Stimulated activated CD4-positive, alpha-beta T cell treated with anti-CD3 and anti-CD28 coated beads, Interleukin-1b, Interleukin-23, amount 100 ng/mL, for 24 hours (primary cell): Measurements from ENCODE around the gene ARPP21.

Experiments
- DNase-seq, 4 experiments: peaks; one replicate each; pipeline ENCODE4 v3.0.0-alpha.2; 2020; ENCODE audit warnings: low read depth in 4 of 4, low spot score in 1 of 4

The ARPP21 gene

DNA sequence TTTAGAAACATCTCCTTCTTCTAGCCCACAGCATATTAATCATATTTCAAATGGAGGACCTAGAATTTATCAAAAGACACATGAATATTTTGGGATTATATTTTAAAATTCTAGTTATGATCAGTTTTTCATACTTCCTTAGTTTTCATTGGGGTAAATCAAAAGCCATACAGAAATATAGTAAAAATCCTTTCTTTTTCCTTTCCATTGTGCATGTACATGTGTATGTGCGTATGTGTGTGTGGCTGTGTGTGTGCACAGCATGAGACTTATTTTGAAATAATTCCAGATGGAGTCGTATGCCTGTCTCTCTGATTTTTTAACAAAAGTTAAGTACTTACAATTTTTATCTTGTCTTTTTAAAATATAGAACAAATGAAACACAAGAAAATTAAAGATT, 94.5 kb downstream of the ARPP21 start:
- DNase-seq = no peak

DNA sequence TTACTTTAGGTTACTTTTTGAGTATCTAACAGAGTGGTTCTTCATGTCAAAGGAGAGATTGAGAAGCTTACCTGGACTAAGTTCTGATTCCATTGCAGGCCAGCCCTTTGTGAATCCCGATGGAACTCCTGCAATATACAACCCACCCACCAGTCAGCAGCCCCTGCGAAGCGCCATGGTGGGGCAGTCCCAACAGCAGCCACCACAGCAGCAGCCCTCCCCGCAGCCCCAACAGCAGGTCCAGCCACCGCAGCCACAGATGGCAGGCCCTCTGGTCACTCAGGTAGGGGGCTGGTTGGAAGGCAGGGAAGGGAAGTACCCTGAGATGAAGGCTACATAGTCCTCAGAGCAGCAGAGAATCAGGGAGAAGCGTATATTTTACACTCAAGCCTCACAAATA, 97.8 kb downstream of the ARPP21 start:
- no peak for DNase-seq

DNA sequence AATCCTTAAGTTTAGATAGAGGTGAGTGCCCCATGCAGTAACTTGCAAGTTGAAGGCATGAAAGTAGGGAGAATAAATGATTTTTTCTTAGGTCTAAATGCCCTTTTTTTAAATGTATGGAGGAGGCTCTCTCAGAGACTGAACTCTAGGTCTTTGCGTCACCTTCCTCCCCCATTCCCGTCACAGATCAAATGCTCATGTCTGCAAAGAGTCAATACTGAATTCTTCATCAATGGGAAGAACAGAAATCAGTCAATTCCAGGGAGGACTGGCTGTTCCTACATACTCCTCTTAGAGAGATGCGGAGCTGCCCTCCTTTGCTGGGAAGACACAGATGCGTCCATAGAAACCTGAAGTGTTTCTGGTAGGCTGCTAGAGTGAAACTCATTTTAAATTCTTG, 98.2 kb downstream of the ARPP21 start:
- DNase-seq = no peak

DNA sequence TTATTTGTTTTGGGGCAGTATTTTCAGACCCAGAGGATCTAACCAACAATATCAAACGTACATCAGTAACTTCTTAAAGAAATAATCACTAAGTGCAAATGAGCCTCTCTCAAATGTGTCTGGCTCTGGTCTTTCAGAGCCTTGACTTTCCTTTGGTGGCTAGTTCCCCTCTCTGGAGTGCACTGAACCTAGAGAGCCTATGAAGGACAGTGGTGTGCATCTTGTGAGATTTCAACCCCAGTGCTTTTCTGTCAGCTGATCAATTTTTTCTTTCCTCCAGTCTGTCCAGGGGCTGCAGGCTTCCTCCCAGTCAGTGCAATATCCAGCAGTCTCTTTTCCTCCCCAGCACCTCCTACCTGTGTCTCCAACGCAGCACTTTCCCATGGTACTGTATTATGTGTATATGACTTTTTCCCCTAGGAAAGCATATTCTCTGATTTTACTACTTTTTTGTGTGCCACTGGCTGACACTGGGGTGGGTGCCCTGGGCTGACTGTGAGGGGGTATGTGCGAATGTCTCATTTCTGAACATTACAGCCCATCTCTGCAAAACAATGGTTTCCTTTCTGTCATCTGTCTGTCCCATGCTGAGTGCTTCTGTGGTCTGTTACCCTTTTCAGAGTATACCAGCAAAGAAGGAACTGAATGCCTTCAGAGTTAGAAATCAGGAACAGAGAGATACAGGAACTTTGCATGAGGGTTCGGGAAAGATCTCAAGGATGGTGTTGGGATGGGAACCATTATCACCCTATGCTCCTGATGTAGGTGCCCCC, 98.8 kb downstream of the ARPP21 start:
- no peak for DNase-seq

DNA sequence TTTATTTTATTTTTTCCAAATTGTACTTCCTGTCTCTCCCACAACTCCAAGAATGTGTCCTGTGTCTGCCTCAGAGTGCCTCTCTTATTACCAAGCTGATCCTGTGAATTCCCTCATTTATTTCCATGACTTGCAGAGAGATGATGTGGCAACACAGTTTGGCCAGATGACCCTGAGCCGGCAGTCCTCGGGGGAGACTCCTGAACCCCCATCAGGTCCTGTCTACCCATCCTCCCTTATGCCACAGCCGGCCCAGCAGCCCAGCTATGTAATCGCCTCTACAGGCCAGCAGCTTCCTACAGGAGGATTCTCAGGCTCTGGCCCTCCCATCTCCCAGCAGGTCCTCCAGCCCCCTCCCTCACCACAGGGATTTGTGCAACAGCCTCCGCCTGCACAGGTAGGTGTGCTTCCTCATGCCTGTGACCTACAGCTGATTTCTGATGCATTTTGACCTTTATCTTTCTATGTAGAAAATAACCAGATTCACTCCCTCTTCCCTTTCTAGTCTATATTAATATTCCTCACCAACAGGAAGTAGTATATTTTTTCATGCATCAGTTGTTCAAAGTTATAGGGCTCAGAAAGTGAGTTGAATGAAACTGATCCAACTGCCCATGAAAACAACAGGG, 100.0 kb downstream of the ARPP21 start:
- DNase-seq = no peak

DNA sequence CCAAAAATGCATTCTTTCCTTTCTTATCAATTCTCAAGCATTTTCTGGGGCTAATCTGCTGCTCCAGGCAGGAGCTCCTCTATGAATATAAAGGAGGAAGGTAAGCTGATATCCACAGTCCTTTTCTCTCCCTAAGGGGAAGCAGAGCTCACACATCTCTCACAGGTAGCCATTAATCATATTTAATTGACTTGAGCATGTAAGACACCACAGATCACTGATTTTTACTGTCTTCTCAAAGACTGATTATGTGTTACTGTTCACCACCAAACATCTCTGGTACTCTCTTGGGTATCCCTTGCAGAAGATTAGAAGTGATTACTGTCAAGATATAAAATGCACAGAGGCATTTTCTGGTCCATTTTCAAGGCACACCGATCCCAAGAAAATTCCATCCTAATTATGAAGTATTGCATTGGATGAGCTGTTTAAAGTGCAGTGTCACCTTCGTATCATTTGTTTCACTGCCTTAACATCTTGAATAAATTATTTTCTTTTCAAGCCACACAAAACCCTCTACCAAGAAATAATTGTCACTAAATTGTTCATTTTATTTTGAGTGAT, 100.7 kb downstream of the ARPP21 start:
- DNase-seq = no peak

DNA sequence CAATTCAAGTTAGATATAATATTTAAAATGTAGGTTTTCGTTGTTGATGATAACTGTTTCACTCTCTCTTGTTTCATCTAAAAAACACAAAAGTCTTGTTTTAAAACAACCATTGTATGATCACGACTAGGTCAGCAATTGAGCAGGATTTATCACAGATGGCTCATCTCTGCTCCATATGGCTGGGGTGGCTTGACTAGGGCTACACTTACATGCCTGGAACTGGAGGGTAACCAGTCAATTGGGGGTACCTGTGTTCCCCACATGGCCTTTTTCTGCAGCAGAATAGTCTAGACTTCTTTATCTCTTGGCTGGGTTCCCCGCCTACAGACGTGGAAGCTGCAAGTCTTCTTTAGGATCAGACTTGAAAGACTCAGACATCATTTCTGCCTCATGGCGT, 103.9 kb downstream of the ARPP21 start:
- no peak for DNase-seq

DNA sequence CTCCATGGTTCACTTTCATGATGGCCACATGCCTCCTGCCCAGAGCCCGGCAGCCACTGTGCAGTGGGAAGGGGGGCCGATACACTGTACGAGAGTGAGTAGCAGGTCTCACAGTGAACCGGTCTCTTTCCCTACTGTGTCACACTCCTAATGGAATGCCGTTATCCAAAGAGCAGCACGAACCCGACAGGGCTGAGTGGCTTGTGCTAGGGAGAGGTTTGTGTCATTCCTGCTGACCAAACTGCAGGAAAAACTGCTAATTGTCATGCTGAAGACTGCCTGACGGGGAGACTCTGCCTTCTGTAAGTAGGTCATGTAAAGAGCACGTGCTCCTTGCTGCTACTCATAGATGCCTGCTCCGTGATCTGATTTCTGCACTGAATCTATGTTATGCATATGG, 105.1 kb downstream of the ARPP21 start:
- DNase-seq = no peak

DNA sequence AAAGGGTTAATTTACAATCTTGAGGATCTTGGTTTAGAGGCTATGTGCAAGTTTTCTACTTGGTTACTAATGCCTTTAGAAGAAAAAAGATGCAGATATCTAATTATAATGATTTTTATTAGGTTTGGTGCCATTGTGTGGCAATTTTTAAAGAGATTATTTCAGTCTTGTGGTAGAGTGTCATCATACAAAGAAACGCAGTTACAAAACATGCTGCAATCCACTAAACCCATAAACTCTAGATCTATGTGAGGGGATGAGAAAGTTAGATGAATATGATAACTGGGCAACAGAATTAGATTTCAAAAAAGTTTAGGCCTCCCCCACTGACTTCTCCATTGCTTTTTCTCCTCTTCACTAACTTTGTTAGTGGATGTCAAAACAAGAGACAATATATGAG, 106.0 kb downstream of the ARPP21 start:
- no peak for DNase-seq

DNA sequence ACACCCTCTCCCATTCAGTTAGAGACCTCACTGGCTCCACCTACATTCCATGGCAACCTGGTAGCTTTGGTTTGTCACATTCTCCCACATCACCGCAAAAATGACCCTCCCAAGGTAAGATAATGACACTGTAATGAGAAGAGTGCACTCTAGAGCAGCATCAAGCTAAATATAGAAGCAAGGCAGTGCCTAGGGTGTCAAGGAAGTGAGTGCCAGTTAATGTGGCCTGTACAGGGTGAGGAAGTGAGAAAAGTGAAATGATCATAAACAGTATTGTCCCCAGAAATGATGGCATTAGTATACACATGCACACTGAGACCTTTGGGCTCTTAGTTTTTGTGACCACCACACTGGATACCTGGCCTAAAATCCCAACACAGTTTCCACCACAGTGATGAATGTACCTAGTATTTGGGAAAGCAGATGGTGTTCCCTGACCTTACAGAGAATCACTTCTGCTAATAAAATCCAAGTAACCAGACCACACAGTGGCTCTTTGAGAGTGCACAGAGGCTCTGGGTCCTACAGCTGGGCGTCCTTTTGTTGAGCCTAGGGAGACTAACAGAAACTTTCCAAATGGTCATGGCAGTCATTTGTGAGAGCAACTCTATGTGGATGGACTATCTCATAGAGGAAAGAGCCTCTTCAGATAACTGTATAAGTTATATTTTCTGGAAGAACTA, 106.6 kb downstream of the ARPP21 start:
- DNase-seq = no peak

DNA sequence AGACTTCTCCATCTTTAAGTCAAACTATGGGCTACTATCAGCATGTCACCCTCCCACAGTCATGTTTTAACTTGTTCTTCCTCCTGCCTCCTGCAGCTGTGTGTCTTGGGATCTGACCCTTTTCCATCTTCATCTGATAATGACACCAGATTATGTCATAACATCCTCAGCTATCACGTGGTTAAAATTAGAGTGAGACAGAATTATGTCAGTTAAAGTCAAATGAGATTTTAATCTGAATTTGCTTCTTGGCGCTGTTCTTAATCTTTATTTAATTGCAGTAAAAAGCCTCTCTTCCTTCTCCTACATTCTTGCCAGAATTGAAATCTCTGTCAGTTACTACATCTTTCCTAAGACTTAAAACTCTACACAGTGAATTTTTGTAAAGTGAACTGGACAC, 107.2 kb downstream of the ARPP21 start:
- DNase-seq = no peak

DNA sequence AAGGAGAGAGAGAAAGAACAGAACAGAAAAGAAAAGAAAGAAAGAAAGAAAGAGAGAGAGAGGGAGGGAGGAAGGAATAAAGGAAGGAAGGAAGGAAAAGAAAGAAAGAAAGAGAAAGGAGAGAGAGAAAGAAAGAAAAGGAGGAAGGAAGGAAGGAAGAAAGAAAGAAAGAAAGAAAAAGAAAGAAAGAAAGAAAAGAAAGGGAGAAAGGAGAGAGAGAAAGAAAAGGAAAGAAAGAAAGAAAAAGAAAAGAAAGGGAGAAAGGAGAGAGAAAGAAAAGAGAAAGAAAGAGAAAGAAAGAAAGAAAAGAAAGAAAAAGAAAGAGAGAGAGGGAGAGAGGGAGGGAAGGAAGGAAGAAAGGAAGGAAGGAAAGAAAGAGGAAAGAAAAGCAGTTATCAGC, 108.8 kb downstream of the ARPP21 start:
- no peak for DNase-seq

DNA sequence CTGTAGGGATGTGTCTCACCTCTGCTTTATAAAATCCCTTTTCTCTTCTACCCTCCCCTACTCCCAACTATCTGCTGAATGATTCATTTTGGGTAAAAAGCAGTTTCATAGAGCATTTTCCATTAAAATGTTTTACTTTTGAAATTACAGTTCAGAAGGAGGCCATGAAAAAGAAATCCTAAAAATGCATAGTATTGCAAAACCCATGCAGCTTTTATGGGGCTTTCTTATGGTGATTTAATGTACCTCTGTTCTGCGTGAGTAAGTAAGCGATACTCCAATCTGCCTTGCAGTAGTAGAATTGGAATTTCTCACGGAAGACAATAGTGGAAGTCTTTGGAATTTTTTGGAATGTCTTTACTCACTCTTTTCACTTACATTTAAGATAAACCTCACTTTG, 111.9 kb downstream of the ARPP21 start:
- no peak for DNase-seq

DNA sequence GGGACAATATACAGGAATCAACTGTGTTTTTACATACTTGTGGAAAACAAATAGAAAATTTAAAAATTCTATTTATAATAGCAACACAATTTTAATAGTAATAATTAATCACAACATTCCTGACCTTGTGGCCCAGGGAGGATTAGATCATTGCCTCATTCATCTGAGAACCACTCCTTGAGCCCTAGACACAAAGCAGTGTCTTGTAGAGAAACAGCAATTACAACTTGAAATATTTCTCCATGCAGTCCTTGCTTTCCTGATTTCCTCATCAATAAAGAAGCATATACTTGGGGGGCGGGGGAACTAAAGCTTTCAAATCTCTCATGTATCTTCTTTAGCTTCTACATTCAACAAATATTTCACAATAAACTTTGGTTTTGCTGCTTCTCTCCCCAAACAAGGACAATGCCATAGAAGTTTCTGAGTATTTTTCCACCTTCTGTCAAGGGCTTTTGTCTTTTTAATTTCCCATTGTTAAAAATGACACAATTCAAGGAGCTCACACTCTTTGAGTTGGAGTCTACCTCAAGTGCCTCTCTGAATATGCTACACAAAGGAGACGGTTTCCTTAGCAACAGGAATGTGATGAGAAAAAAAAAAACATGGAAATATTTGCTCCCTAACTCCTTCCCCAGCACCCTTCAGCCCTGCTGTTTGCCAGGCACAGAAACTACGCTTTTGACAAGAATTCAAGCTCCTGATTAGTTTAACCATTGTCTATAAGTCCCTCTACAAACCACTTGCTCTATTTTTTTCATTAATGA, 118.8 kb downstream of the ARPP21 start:
- no peak for DNase-seq

DNA sequence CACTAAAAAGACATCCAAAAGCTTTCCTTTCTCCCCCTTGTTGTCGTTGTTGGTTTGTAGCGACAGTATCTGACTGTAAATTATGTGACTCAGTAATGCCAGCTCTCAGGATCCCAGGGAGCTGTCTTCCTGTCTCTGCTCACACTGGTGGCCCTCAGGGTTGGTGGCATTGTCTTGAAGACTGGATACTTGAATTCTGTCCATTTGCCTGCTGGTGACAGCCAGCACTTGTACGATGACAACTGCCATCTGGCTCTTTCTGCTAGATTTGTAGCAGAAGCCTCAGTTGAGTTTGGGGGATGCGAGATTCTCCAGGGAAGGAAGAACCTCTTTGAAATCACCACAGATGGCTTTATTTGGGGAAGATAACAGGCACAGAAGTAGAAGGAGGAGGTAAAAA, 120.8 kb downstream of the ARPP21 start:
- no peak for DNase-seq

DNA sequence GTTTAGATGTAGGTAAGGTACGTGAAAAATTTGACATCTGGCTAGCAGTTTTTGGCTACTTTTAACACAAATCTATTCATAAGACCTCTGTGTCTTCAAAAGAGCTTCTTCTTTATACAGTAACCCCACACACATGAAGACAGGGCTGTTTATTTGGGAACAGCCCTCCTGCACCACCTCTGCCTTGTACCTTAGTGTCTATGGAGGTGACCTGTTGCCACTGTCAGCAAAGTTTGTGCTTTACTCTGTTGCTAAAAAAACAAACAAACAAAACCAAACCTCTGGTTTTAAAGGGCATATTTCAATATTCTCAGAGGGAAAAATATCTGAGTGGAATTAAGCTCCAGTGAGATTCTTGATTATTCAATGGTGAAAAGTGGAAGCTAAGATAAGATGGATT, 122.0 kb downstream of the ARPP21 start:
- DNase-seq = no peak

DNA sequence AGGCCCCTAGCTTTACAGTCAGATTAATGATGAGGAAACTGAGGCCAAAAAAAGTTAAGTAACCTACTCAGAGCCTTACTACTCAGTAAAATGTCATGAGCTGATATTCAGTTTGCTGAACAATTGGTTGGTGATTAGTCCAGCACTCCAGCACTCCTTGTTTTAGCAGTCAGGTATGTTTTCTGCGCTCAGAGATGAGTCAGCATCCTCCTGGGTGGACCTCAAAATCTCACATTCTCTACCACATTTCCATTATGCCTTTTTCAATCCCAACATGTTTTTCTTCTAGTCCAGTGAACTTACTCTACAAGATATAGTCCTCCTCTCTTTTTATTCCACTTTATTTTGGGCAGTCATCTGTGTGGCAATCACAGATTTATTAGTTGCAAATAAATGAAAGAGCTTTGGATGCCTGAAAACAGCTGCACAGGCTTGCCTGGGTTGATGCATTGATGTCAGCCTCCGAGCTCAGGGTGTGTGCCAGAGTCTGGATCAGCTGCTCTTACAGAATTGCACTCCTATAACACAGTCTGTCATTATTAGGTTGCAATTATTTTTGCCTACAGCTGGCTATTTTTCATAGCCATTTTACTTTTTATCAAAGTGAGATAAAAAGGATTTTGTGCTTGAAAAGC, 133.2 kb downstream of the ARPP21 start:
- DNase-seq = no peak

DNA sequence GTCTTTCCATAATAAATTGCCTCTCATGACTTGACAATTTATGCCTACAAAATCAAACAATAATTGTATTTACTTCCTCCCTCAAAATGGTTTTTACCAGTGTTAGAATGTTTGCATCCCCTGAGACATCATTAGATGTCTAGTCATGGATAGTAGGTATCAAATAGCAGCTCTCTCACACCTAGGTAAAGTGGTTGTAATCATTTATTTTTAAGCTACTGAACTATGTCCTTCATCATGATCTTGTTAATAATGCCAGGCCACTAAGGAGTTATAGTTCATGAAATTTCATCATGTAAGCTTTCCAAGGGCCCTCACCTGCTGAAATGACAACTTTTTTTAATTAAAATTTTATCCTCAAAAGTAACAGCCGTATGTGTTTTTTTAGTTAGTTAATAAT, 134.1 kb downstream of the ARPP21 start:
- no peak for DNase-seq

DNA sequence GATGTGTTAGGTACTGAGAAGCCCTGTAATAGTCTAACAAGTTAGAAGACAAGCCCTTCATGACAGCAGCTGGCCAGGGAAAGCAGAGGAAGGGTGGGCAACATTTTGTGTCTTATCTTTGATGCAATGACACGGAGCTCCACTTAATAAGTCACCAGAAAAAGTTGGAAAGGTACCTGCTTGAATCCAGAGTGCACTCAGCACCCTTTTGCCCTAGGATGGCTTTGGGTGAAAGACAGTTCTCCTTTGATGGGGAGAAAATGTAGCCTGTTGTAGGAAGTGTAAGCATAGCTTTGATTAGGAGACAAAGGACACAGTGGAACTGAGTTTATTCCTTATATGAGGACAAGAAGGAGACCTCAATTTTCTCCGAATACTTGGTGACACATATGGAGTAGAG, 137.0 kb downstream of the ARPP21 start:
- DNase-seq = no peak

DNA sequence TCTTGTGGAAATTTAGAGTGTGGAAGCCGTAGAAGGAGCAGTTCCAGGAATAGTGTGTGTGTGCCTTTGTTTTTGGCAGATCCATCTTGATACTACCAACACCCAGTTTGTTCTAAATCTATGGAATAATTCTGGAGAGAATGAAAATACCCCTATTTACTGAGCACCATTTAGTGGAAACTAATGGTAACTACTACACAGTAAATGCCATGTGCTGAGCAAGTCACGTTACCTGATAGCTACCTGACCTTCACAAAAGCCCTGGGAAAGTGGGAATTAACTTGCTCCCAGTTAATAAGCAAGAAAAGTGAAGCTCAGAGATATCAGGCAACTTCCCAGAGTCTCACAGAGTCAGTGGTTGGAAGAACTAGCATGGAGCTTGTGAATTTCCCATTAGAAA, 137.7 kb downstream of the ARPP21 start:
- no peak for DNase-seq
